ENCODE measurements around the gene GATA1.
A peak's percentile ranks its signal among the peaks of the same experiment; 100 is the strongest.

GATA1 gene

DNA sequence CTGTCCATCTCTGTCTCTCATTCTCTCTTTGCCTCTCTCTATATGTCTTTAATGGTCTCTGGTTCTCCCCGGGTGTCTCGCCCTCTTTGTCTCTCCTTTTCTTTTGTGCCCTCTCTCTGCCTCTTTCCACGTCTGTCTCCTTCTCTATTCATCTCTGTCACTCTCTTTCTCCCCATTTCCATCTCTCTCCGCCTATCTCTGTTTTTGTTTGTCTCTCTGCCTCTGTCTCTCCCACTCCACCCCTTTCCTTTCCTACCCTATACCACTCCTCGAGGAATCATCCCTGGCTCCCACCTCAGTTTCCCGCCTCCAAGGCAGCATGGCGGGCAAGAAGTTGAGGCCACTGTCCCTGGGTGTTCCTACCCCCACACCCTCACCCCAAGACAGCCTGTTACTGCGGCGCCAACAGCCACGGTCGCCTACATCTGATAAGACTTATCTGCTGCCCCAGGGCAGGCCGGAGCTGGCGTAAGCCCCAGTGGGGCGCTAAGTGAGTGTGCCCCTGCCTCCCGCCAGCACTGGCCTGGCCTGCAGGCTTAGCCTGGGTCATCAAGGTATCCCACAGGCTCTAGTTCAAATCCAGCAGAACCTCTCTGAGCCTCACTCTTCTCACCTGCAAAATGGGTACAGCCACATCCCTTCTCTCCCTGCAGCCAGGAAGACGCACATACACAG, 713 bp upstream of the GATA1 start:
- no peak for DNase-seq

DNA sequence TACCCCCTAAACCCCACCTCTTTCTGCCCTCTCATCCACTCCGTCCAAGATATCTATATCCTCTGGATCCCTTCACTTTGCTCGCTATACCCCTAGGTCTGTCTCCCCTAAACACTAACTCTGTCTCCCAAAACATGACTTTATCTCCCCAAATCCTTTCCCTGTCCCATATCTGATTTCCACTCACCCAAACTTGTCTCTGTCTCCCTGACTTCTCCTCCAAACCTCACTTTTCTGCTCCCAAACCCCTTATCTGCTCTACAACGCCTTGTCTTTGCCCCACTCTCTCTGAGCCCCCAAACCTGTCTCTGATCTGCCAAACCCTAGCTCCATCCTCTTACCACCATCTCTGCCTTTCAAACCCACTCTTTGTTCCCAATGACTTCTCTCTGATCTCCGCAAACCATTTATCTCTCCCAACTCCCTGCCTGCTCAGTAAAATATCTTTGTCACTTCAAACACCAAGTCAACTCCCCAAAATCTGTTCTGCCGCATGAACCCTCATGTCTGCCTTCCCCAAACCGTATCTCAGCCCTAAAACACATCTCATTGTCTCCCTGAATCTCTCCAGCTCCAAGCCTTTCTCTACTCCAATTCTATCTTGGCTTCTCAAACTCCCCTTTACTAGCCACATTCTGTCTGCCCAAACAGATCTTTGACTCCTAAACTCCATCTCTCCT, 575 bp downstream of the GATA1 start:
- no peak for DNase-seq

DNA sequence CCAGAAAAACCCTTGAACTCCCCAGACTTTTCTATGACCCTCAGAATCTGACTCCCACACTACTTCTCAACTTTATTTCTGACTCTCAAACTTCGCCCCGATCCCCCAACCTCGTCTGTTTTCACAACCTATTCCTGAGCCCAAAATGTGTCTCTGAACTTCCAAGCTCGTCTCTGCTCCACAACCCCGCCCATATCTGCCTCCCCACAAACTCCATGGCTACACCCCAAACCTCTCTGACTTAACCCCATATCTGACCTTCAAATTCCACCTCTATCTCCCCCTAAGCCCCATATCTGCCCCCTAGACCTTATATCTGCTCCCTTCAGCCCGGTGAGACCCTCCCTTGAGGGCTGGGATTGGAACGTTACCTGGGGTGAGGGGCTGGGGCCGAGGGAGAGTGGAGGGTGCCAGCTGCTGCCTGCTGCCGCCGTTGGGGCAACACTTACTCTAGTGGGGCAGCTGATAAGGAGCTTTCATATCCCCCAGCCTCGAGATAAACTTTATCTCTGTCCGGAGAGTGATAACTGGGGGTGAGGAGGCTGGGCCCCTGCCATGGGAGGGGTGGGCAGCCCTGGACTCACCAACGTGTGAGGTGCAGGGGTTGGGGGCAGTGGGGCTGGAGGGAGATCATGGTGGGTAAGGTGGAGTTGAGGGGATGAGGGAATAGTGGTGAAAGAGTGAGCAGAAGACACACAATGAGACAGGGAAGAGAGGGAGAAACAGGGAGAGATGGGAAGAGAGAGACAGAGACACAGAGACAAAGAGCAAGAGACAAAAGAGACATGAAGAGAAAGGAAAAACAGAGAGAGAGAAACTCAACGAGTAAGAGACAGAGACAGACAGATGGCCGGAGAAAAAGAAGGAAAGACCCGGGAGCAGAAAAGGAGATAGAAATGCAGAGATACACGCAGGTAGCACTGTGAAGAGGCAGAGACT, 1.4 kb downstream of the GATA1 start:
- no peak for DNase-seq

DNA sequence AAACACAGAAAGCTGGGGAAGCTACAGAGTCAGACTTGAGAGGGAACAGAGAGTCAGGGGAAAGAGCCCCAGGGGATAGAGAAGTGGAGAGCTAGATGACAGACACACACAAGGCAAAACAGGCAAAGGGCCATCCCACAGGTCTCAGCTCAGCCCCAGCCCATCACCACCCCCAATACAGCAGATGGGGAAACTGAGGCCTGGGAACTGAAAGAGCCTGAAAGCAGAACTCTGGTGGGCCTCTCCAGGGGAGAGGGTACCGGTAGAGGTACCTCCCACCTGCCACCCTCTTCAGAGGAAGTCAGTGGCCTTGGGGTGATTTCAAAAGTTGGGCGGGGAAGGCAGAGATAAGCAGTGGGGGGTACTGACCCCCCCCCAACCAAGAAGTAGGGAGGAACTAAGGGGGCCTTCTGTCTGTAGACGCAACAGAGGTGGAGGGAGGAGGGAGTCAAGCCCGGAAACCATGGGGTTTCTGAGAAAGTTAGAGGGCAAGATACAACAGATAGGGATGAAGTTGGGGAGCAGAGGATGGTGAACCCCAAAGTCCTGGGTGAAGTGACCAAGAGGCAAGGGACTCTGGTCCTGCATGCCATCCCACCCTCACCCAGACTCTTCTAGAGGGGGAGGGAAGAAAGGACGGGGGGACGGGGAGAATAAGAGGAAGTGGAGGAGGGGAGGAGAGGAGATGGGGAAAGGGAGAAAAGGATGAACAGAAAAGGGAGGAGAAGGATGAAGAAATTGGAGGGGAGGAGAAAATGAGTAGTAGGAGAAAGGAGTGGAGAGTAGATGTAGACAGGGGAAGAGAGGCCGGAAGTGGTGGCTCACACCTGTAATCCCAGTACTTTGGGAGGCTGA, 3.2 kb downstream of the GATA1 start:
- DNase-seq = no peak

DNA sequence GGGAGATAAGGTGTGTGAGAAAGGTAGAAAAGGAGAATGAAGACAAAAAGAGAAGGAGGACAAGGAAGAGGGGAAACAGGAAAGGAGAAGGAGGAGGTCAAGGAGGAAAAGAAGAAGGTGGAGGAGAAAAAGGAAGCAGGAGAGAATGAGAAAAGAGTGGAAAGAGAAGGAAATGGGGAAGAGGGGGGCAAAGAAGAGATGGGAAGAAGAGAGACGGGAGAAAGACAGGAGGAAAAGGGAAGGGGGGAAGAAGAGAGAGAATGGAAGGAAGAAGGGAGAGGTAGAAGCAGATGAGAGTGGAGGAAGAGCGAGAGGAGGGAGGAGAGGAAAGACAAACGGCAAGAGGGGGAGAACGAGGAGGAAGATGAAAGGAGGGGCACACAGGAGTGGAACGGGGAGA, 4.1 kb downstream of the GATA1 start:
- DNase-seq = no peak

DNA sequence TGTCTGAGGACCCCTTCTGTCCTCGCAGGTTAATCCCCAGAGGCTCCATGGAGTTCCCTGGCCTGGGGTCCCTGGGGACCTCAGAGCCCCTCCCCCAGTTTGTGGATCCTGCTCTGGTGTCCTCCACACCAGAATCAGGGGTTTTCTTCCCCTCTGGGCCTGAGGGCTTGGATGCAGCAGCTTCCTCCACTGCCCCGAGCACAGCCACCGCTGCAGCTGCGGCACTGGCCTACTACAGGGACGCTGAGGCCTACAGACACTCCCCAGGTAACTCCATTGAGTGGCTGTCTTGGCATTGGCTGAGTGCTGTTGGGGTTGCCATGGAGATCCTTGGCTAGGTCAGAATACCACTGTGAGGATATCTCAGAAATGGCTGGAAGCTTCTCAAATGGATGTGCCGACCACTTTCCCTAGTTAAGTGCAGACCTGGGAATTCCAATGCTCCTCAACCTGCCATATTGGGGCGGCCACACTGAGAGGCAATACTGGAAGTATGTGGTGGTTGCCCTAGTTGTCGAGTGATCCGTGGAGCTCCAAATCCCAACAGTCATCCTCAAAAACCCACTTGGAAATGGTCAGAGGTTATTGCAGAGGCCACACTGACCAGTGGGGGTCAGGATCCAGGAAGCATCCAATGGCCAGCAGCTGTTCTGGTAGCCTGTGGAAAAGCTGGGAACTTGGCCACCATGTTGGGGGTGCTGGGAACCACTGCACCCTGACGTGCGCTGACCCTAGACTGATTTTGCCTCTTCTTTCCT, 4.9 kb downstream of the GATA1 start:
- DNase-seq = no peak

DNA sequence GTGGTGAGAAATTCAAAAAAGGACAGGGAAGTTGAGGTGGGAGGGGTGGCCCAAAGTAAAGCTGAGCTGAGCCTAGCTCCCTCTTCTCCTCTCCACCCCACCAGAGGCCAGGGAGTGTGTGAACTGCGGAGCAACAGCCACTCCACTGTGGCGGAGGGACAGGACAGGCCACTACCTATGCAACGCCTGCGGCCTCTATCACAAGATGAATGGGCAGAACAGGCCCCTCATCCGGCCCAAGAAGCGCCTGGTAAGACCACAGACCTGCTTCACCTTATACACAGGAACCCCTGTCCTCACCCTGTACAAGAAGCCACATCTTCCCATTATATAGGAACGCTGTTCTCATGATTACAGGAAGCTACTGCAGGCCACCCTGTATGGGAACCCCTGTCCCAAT, 5.8 kb downstream of the GATA1 start:
- no peak for DNase-seq

DNA sequence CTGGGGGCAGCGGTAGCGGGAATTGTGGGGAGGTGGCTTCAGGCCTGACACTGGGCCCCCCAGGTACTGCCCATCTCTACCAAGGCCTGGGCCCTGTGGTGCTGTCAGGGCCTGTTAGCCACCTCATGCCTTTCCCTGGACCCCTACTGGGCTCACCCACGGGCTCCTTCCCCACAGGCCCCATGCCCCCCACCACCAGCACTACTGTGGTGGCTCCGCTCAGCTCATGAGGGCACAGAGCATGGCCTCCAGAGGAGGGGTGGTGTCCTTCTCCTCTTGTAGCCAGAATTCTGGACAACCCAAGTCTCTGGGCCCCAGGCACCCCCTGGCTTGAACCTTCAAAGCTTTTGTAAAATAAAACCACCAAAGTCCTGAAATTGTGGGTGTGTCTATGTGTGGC, 7.5 kb downstream of the GATA1 start:
- no peak for DNase-seq

DNA sequence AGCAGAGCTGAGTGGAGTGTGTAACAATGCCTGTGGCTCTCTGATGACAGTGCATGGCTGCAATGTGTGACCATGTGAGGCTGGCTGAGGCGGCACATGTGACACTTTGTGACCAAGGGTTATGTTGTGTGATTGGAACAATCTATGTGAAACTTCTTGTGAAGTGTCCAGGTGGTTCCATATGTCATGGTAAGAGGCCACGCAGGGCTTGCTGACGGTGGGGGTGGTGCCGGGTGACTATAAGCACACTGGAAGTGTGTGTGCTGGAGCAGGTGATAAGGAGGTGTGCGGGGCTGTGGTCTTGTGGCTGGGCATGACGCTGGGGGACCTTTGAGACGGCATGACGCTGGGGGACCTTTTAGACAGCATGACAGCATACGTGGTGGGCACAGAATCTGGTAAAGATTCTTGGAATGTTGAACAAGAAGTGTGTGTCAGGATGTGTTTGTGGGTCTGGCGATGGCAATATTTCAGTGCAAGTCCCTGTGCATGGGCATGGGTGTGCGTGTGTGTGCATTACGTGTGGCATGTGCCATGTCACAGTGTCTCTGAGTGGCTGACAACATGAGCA, 8.0 kb downstream of the GATA1 start:
- no peak for DNase-seq

DNA sequence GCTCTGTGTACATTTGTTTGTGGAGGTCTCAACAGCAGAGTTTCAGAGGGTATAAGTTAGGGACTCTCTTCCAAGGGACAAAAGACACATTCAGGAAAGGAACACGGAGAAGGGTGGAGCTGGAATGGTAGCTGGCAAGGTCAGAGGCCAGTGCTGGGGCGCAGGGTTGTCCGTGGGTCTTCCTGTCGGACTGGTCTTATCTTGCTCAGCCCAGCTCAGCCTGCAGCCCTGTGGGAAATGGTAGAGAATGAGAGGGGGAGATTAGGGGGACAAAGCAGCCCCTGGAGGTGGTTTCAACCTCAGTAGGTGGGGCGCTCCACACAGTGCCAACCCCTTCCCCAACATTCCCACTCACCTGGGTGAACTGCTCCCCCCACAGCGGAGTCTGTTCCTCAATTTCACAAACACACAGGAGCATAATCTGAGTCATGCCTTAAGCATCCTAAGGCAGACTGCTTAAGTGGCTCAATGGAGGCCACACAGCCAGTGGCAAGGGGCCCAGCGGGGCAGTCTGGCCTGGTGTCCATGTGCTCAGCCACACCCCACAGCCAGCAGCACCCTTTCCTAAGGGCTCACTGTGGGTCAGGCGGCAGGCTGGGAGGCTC, 8.6 kb downstream of the GATA1 start:
- no peak for DNase-seq

DNA sequence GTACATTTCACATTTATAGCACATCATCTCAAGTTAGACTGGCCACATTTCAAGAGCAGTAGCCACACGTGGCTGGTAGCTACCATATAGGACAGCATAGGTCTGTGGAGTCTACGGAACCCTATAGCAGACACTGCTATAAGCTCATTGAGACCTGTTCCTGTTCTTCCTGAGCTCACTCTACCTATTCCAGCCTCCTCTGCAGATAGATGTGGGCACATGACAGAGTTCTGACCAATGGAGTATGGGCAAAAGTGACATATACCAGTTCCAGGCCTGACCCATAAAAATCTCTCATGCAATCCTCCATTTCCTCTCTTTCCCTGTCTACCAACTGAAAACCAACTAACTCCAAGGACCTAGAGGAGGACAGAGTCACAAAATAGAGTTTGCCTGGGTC, 11.9 kb downstream of the GATA1 start:
- DNase-seq = no peak

DNA sequence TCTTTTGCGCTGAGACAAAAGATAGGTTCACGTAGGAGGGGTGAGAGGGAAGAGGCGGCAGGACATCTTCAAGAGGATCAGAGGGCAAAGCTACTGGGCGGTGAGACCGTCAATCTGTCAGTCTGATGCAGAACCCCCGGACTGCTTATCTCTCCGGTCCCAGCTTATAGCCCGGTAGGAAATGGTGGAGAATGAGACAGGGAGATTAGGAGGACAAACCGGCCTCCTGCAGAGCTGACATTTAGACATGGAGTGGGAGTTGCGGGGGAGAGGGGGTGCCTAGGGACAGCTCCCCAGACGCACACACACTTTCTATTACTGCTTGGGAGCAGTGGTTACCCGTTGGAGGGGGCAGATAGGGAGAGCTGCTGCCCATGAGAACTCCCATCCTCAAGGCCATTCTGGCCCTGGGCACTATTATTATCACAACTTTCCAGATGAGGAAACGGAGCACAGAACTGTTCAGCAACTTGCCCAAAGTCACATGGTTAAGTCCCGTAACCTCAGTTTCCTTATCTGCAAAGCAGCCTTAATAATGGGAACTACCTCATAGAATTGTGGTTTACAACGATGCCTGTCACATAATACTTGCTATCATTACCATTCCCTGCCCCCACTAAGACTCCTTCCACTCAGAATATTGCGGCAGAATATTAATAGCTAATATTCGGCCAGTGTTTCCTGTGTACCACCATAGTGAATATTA, 14.3 kb downstream of the GATA1 start:
- no peak for DNase-seq

DNA sequence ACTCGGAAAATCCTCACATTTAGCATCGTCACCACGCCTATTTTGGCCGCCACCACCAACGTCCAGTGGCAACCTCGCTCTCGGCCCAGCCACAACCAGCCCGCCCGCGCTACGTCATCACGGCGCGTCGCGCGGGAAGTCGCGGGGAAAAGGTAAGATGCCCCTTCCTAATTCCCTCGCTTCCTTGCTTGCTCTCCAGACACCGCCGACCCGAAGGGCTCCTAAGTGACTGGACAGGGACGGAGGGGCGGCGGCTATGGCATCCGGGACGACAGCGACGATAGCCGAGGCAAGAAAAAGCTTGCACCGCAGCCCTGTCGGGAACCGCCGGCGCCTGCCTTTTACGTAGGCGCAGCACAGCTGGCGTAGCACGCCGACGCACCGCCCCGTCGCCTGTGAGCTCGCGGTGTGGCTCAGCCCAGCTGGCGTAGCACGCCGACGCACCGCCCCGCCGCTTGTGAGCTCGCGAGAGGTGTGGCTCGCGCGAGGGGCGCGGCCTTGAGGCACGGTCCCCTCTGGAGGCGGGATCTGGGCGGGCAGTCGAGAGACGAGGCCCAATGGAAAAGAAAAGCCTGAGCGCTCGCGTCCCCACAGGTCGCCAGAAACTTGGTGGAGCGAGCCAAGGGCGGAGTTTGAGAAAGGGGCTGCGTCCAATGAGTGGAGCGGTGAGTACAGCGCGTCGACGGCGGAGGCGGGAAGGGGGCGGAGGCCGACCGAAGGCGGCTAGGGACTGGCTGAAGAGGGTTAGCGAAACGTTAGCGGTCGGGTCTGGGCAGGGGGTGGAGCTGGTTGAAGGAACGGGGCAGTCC, 15.1 kb downstream of the GATA1 start, which contains the start of gene HDAC6:
HDAC6 (plus strand) TSS at position 788 of the 809 bp plus-strand sequence. CDS start 626 bp downstream, outside the sequence.
- peak; percentile 98 for DNase-seq

DNA sequence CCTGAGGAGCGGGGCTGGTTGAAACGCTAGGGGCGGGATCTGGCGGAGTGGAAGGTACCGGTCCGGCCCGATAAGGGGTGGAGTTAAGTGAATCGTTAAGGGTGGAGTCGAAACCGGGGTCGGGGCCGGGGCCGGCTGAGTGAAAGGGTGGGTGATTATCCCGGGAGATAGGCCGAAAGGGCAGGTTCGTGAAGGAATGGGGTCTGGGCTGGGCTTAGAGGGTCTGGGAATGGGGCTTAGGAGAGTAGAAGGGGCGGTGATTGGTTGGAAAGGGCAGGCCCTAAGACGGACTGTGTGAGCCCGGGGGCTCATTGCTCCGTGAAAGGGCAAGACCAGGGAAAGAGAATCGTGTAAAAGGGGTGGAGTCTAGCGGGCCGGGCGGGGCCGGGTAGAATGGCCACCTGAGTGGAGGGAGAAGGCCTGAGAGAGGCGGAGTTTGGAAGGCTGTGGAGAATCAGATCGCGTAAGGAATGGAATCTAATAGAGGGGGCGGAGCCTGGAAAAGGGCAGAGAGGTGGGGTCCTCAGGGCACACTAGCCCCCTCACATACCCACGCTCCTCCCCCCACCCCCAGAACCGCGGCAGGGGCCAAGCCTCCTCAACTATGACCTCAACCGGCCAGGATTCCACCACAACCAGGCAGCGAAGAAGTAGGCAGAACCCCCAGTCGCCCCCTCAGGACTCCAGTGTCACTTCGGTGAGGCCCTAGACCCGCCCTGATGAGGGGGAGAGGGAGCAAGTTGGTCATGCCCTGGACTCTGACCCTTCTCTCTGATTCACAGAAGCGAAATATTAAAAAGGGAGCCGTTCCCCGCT, 15.9 kb downstream of the GATA1 start:
- peak; percentile 72 for DNase-seq

DNA sequence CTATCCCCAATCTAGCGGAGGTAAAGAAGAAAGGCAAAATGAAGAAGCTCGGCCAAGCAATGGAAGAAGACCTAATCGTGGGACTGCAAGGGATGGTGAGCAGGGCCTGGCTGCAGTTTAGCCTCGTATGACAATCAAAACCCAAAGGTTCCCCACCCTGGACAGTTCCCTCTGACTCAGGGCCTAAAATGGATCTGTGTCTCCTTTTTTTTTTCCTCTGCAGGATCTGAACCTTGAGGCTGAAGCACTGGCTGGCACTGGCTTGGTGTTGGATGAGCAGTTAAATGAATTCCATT, 16.5 kb downstream of the GATA1 start:
- no peak for DNase-seq

DNA sequence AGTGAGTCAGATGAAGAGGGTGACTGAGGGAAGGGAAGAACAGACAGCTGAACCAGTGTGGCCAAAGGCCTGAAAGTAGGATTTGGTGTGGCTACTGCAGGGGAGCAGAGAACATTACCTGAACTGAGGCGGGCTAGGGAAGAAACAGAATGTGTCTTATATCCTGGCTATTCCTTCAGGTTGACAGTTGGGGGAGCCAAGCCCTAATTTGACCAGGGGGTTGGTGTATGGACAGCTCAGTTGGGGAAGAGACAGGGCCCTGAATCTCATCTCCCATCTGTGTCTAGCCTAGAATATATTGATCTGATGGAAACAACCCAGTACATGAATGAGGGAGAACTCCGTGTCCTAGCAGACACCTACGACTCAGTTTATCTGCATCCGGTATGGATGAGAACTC, 19.7 kb downstream of the GATA1 start:
- DNase-seq = no peak

DNA sequence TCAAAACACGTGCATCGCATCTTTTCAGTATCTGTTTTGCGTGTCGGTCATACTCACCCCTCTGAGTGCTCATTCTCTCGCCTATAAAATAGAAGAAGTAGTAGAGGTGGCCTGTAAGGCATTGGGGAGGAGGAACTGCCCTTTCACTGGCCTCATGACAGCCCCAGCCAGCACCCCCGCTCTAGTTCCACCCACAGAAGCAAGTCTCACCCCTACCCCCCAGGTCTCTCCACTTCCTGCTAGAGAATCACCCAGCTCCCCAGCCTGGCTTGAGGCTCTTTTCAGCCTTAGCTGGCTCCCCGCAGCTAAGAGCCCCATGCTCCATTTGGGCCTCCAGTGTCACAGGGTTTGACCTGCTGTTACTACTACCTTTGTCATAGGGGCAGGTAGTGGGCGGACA, 27.3 kb downstream of the GATA1 start:
- DNase-seq = no peak

DNA sequence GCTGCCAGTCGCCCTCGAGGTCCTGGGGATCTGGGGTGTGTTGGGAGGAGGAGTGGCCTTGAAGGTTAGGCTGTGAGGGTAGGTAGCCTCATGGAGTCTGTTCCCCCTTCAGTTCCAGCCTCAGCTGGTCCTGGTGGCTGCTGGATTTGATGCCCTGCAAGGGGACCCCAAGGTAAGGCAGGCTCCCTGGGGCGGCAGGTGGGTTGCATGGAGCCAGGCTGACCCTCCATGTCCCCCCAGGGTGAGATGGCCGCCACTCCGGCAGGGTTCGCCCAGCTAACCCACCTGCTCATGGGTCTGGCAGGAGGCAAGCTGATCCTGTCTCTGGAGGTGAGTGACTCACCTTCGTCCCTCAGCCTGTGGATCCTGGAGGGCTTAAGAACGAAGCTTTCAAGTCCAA, 28.3 kb downstream of the GATA1 start:
- no peak for DNase-seq

DNA sequence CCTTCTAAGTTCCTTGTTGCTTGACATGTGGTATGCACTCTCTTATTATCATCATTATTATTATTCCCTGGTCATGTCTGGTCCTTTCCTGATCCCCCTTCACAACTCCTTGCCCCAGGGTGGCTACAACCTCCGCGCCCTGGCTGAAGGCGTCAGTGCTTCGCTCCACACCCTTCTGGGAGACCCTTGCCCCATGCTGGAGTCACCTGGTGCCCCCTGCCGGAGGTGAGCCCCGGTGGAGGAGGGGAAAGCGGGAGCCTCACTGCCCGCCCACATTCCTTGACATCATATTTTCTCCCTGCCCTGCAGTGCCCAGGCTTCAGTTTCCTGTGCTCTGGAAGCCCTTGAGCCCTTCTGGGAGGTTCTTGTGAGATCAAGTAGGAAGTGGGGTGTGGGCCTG, 28.9 kb downstream of the GATA1 start:
- DNase-seq = no peak
